ENCODE measurements around the gene PTER.

PTER gene

DNA sequence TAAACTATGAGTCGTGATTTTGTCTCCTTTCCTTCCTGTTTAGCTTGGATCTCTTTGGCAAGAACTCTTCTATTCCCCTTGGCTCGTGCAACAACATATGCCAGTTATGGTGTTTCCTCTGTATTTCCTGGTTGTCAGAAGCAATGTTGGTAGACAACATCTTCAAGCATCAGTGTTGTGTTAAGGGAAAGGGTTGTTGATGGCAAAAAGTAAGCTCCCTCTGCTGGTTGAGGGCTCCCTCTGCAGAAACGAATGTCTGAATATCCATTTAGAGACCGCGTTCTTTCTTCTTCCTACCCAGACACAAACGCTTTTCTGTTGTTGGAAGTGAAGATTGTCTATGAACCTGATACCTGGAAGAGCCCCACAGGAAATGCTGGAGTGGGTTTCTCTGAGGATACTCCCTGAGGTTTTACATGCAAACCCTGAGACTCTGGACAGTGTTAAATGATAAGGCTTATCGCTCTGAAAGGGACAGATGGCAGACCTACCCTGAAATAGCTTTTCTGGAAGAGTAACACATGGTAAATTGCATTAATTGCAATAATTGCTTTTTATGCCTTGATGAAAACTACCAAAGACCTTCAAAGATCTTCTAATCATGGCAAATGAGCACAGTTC is 108.4 kb downstream of the PTER start:
- FAIRE-seq, result no peak

DNA sequence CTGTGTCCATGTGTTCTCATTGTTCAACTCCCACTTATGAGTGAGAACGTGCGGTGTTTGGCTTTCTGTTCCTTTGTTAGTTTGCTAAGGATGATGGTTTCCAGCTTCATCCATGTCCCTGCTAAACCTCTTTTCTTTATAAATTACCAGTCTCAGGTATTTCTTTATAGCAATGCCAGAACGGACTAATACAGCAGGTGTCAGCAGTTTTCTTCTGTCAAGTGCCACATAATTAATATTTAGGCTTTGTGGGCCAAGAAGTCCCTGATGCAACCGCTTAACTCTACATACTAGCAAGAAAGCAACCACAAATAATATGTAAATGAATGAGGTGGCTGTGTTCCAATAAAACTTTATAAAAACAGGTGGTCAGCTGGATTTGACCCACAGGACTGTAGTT is 111.2 kb downstream of the PTER start:
- FAIRE-seq, result no peak

DNA sequence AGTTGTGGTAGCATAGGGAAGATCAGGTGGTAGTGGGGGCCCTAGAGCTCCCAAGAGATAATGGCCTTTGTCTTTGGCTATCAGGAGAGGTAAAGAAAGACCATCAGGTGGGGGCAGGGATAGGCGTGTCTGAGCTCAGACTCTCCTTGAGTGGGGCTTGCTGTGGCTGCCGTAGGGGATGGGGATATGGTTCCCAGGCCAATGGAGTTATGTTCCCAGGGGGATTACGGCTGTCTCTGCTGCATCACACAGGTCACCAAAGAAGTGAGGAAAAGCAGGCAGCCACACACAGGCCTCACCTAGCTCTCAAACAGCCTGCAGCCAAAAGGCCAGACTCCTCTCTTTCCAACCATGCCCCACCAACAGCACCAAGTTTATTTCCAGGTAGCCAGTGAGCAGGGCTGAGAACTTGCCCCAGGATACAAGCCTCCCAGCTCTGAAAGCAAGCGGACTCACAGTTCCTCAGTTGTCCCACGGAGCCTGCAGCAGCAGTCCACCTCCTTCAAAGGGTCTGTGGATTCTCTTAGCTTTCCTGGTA is 122.5 kb downstream of the PTER start:
- no peak for FAIRE-seq

DNA sequence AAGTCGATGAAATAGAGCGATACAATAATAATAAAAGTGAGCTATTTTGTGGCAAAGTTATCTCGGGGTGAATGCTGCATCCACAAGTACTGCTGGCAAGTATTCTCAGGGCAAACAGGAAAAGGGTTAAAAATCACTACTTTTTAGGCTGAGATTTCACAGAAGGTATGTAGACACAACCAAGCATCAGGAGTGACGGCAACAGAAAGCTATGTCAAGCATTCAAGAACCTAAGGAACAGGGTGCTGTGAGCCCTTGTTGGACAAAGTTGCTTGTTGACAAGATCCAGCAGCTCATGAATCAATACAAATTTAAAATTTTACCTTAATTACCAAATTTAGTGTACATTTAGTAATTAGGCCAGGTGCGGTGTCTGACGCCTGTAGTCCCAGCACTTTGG is 126.1 kb downstream of the PTER start:
- FAIRE-seq, result no peak

All from colon (tissue), 2 donors.